CD14-positive monocyte (primary cell): ENCODE results near the gene PDLIM5. TPM values are rescaled to one million over a fixed set of nuclear protein-coding genes. Genes with fewer than 3 reads are reported as not detected.
A peak's percentile ranks its signal among the peaks of the same experiment; 100 is the strongest.

ENCODE experiments used
- DNase-seq, 3 donors: peaks; one replicate each; pipeline ENCODE4 v3.0.0-alpha.2; 2011 to 2022
- H2AFZ ChIP-seq: 2 replicates; pipeline ENCODE4 v1.6.0; 2012; ENCODE audit warnings: mild to moderate bottlenecking, low read depth, low read length, inconsistent platforms; ENCODE audit not compliant: insufficient read depth, poor library complexity, severe bottlenecking
- H3K27ac ChIP-seq, 2 donors: 1 replicate in 1 of 2; 2 replicates in 1 of 2; pipeline ENCODE4 v1.5.1; 2012 to 2013; ENCODE audit warnings: low read length in 2 of 2, control low read depth in 1 of 2, inconsistent platforms in 1 of 2, low read depth in 1 of 2, mild to moderate bottlenecking in 1 of 2
- H3K27me3 ChIP-seq, 2 donors: one replicate each; pipeline versions ENCODE4 v1.6.0 to v1.6.1; 2011 to 2013; ENCODE audit warnings: low read length in 2 of 2; ENCODE audit not compliant: control insufficient read depth in 2 of 2, insufficient read depth in 2 of 2
- H3K36me3 ChIP-seq, 2 donors: replicated peaks in 1 of 2; 1 replicate in 1 of 2; 2 replicates in 1 of 2; pipeline versions ENCODE4 v1.5.1 to v1.6.1; 2012 to 2013; ENCODE audit warnings: low read length in 2 of 2, control low read depth in 1 of 2, inconsistent platforms in 1 of 2, mild to moderate bottlenecking in 1 of 2; ENCODE audit not compliant: insufficient read depth in 2 of 2, control insufficient read depth in 1 of 2
- H3K4me1 ChIP-seq, 2 donors: 1 replicate in 1 of 2; 2 replicates in 1 of 2; pipeline versions ENCODE4 v1.5.1 to v1.6.1; 2012 to 2013; ENCODE audit warnings: low read length in 2 of 2, control low read depth in 1 of 2, inconsistent platforms in 1 of 2, mild to moderate bottlenecking in 1 of 2, moderate library complexity in 1 of 2; ENCODE audit not compliant: insufficient read depth in 2 of 2, control insufficient read depth in 1 of 2
- H3K4me2 ChIP-seq: replicated peaks from 2 replicates; pipeline ENCODE3; 2012; ENCODE audit warnings: low read length, moderate library complexity, mild to moderate bottlenecking; ENCODE audit not compliant: poor library complexity, severe bottlenecking; ENCODE audit errors: extremely low read depth
- H3K4me3 ChIP-seq, 3 experiments: fragments of 200-600 bp in 1 of 3; sonication (generic) in 1 of 3; replicated peaks in 1 of 3; 1 replicate in 2 of 3; 2 replicates in 1 of 3; pipeline ENCODE4 v1.5.1; 2011 to 2013; ENCODE audit warnings: low read length in 3 of 3, mild to moderate bottlenecking in 3 of 3, control low read depth in 2 of 3, low read depth in 2 of 3, inconsistent platforms in 1 of 3, moderate library complexity in 1 of 3
- H3K79me2 ChIP-seq: 2 replicates; pipeline ENCODE4 v1.6.0; 2012; ENCODE audit warnings: mild to moderate bottlenecking, control low read depth, inconsistent platforms, low read length, moderate library complexity; ENCODE audit not compliant: insufficient read depth
- H3K9ac ChIP-seq: 2 replicates; pipeline ENCODE4 v1.6.0; 2017; ENCODE audit warnings: low read length, mild to moderate bottlenecking; ENCODE audit not compliant: insufficient read depth, poor library complexity, severe bottlenecking
- H3K9me3 ChIP-seq, 2 donors: replicated peaks in 1 of 2; 1 replicate in 1 of 2; 2 replicates in 1 of 2; pipeline versions ENCODE4 v1.5.1 to v1.6.1; 2012 to 2013; ENCODE audit warnings: low read length in 2 of 2, control low read depth in 1 of 2; ENCODE audit not compliant: control insufficient read depth in 1 of 2, insufficient read depth in 1 of 2
- H4K20me1 ChIP-seq: 2 replicates; pipeline ENCODE4 v1.6.0; 2012; ENCODE audit warnings: mild to moderate bottlenecking, low read length, control low read depth, moderate library complexity; ENCODE audit not compliant: insufficient read depth
- H3K27ac Mint-ChIP-seq, 7 donors: one replicate each; pipeline ENCODE4 v1.8.0; 2020; ENCODE audit warnings: mild to moderate bottlenecking in 7 of 7, mixed read lengths in 7 of 7, moderate library complexity in 6 of 7, inconsistent platforms in 2 of 7
- H3K27me3 Mint-ChIP-seq, 3 donors: one replicate each; pipeline ENCODE4 v1.8.0; 2021 to 2022; ENCODE audit warnings: low read depth in 3 of 3, mild to moderate bottlenecking in 3 of 3, mixed read lengths in 3 of 3, moderate library complexity in 3 of 3, inconsistent platforms in 1 of 3
- H3K36me3 Mint-ChIP-seq, 2 donors: one replicate each; pipeline ENCODE4 v1.8.0; 2020; ENCODE audit warnings: mixed read lengths in 2 of 2, inconsistent platforms in 1 of 2, mild to moderate bottlenecking in 1 of 2
- H3K4me1 Mint-ChIP-seq: one replicate; pipeline ENCODE4 v1.8.0; 2020; ENCODE audit warnings: mild to moderate bottlenecking, mixed read lengths
- H3K4me3 Mint-ChIP-seq, 2 donors: one replicate each; pipeline ENCODE4 v1.8.0; 2020; ENCODE audit warnings: mild to moderate bottlenecking in 2 of 2, mixed read lengths in 2 of 2, moderate library complexity in 1 of 2
- H3K9me3 Mint-ChIP-seq, 7 donors: one replicate each; pipeline ENCODE4 v1.8.0; 2020 to 2022; ENCODE audit warnings: mixed read lengths in 7 of 7, mild to moderate bottlenecking in 6 of 7, moderate library complexity in 6 of 7, inconsistent platforms in 2 of 7
- WGBS: methylation state at CpG from one replicate; pipeline ENCODE4 v1.1.5; 2013; ENCODE audit warnings: missing lambda C conversion rate; ENCODE audit not compliant: insufficient coverage; 5-methylcytosine and 5-hydroxymethylcytosine counted together
- intact Hi-C, 2 donors: fragments of 100-400 bp; cut with micrococcal nuclease; formaldehyde crosslinking; loops; one replicate each; pipeline versions ENCODE4 v1.15.0 to v1.15.1; 2023
- polyA plus RNA-seq, 3 donors: library from polyadenylated mRNA; depleted of rRNA in 1 of 3; unstranded in 2 of 3; stranded (reverse) in 1 of 3; fragments of 300-500 nt in 2 of 3; fragments of >200 nt in 1 of 3; fragmentation: Illumina TruSeq in 2 of 3; gene quantifications; 1 replicate in 2 of 3; 2 replicates in 1 of 3; pipeline ENCODE4 v1.2.3, GENCODE V29; 2012 to 2021
- TF ChIP-seq, protein P1 (sequence below): fragments of 200-600 bp; IDR thresholded peaks from one replicate; pipeline ENCODE4 v1.8.0; 2022; ENCODE audit warnings: antibody characterized with exemption, mild to moderate bottlenecking

Gene PDLIM5
- polyA plus RNA-seq, 3 donors, result 75.3 to 105 (median 80.9) TPM

DNA sequence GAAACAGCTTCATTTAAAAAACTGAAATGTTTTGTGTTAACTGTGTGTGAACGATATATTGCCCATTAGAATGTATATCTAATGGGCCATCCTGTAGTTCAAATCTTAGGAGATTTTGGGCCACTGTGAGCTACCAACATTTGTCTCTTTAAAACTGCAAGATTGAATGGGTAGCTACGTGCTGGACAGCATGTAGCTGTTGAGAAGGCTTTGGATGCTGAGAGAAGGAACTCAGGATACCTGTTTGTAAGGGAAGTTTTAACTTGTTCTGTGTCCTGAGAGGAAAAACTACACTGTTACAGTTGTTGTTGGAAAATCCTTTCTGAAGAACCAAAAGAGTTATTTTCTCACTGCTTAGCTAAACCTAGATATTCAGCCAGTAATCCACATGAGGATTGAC lies 45.9 kb downstream of the PDLIM5 start:
- WGBS, result 100% methylated on average over 1 of the region's 2 CpGs
- no peaks in the 10 kb centered on the region for H3K9me3 ChIP-seq
- H3K4me1 ChIP-seq, result no peaks in the 10 kb centered on the region
- no peak overlapping the region for H3K4me3 Mint-ChIP-seq
- H3K36me3 Mint-ChIP-seq, result peaks cover 6 to 10% of the 10 kb centered on the region in 2 donors
- H3K9ac ChIP-seq, result no peak overlapping the region
- no peaks in the 10 kb centered on the region for H3K27me3 ChIP-seq
- H3K79me2 ChIP-seq, result no peaks in the 10 kb centered on the region
- DNase-seq, result no peak
- H3K27me3 Mint-ChIP-seq, result peaks cover 0 to 1% (median 0%) of the 10 kb centered on the region in 3 donors
- no peak overlapping the region for H2AFZ ChIP-seq
- intact Hi-C loops, result no loop called here
- H3K36me3 ChIP-seq, result no peaks in the 10 kb centered on the region
- H3K4me1 Mint-ChIP-seq, result peaks cover 2% of the 10 kb centered on the region
- H3K4me3 ChIP-seq, result no peak overlapping the region
- peaks cover 0 to 2% (median 0%) of the 10 kb centered on the region in 7 donors for H3K9me3 Mint-ChIP-seq
- no peak overlapping the region for H3K27ac ChIP-seq
- peaks cover 68% of the 10 kb centered on the region for H4K20me1 ChIP-seq
- H3K27ac Mint-ChIP-seq, result peak overlapping the region in 1 of 7 donors; percentile 17
- no peak overlapping the region for H3K4me2 ChIP-seq
- TF ChIP-seq, protein P1, sequence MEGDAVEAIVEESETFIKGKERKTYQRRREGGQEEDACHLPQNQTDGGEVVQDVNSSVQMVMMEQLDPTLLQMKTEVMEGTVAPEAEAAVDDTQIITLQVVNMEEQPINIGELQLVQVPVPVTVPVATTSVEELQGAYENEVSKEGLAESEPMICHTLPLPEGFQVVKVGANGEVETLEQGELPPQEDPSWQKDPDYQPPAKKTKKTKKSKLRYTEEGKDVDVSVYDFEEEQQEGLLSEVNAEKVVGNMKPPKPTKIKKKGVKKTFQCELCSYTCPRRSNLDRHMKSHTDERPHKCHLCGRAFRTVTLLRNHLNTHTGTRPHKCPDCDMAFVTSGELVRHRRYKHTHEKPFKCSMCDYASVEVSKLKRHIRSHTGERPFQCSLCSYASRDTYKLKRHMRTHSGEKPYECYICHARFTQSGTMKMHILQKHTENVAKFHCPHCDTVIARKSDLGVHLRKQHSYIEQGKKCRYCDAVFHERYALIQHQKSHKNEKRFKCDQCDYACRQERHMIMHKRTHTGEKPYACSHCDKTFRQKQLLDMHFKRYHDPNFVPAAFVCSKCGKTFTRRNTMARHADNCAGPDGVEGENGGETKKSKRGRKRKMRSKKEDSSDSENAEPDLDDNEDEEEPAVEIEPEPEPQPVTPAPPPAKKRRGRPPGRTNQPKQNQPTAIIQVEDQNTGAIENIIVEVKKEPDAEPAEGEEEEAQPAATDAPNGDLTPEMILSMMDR, result no peak

DNA sequence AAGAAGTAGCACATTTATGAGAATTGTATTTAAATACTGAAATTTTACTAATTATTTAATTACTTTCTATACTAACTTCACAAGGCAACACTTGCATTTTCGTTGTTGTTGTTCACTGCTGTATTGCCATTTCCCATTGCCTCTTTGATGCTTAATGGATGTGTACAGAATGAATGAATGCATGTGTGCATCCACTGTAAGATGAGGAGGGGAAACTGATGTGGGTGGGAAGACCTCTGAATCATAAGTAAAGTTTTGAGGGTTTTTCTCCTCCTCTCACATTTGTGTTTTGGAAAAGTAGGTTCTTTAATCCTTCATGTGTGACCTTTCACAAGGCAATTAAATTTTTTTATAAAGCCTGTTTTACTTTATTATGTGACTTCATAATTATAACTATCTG lies 46.8 kb downstream of the PDLIM5 start:
- no peak for DNase-seq
- intact Hi-C loops, result no loop called here
- no peaks in the 10 kb centered on the region for H3K79me2 ChIP-seq
- no peak overlapping the region for H3K4me2 ChIP-seq
- H3K4me1 ChIP-seq, result no peaks in the 10 kb centered on the region
- no peak overlapping the region for H3K4me3 Mint-ChIP-seq
- peaks cover 2% of the 10 kb centered on the region for H3K4me1 Mint-ChIP-seq
- no peak overlapping the region for H3K4me3 ChIP-seq
- no peak overlapping the region for H2AFZ ChIP-seq
- peaks cover 6 to 7% of the 10 kb centered on the region in 2 donors for H3K36me3 Mint-ChIP-seq
- H3K9ac ChIP-seq, result no peak overlapping the region
- no peaks in the 10 kb centered on the region for H3K27me3 ChIP-seq
- peaks cover 71% of the 10 kb centered on the region for H4K20me1 ChIP-seq
- no CpG with 5 or more reads among the region's 1 CpG for WGBS
- no peak overlapping the region for H3K27ac ChIP-seq
- no peak overlapping the region for H3K27ac Mint-ChIP-seq
- TF ChIP-seq, protein P1, result no peak
- peaks cover 0 to 1% (median 0%) of the 10 kb centered on the region in 3 donors for H3K27me3 Mint-ChIP-seq
- no peaks in the 10 kb centered on the region for H3K9me3 ChIP-seq
- peaks cover 0 to 2% (median 0%) of the 10 kb centered on the region in 7 donors for H3K9me3 Mint-ChIP-seq
- H3K36me3 ChIP-seq, result no peaks in the 10 kb centered on the region
